Coronary artery (tissue), 2 donors: Measurements from ENCODE around the gene INTS1.

ENCODE experiments used
- DNase-seq: peaks from one replicate; pipeline ENCODE4 v3.0.0-alpha.2; 2017; ENCODE audit warnings: low spot score
- H3K27ac ChIP-seq, 2 donors: fragments of 200-600 bp; sonication (generic); one replicate each; pipeline ENCODE4 v1.5.1; 2016 to 2019
- H3K4me3 ChIP-seq: fragments of 200-600 bp; sonication (generic); 2 replicates; pipeline ENCODE4 v1.5.1; 2016; ENCODE audit warnings: mild to moderate bottlenecking, moderate library complexity
- CTCF ChIP-seq: fragments of 200-600 bp; sonication (generic); IDR thresholded peaks from one replicate; pipeline ENCODE4 v1.5.1; 2019; ENCODE audit warnings: antibody characterized with exemption

The INTS1 gene

GRCh38 chr7:1457059-1457948 is 46.9 kb downstream of the INTS1 start:
- H3K4me3 ChIP-seq: peak overlapping the region; percentile 87
- no peak for DNase-seq
- H3K27ac ChIP-seq: peak overlapping the region in 1 of 2 donors; percentile 93
- TF ChIP-seq CTCF: no peak

DNA sequence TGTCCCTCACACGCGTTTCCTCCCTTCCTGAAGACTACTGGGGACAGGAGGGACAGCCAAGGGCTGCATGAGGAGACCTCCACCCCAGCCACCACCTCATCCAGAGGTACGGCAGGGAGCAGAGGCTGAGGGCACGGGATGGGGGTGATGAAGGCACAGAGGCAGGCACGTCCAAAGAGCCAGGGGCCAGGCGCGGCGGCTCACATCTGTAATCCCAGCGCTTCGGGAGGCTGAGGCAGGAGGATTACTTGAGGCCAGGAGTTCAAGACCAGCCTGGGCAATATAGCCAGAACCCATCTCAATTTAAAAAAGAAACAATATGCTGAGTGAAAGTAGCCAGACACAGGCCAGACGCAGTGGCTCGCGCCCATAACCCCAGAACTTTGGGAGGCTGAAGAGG is 48.2 kb downstream of the INTS1 start:
- H3K27ac ChIP-seq: peak overlapping the region in 1 of 2 donors; percentile 65
- TF ChIP-seq CTCF: no peak

GRCh38 chr7:1455241-1455939 is 48.8 kb downstream of the INTS1 start:
- Histone ChIP-seq H3K27ac (peak overlapping the region in 1 of 2 donors; percentile 65), H3K4me3 (peak overlapping the region; percentile 38)
- no peak for DNase-seq
- TF ChIP-seq CTCF: no peak

More for the DNA sequence above, 48.2 kb downstream of the INTS1 start:
- no peak for DNase-seq
- peak overlapping the region; percentile 38 for H3K4me3 ChIP-seq

DNA sequence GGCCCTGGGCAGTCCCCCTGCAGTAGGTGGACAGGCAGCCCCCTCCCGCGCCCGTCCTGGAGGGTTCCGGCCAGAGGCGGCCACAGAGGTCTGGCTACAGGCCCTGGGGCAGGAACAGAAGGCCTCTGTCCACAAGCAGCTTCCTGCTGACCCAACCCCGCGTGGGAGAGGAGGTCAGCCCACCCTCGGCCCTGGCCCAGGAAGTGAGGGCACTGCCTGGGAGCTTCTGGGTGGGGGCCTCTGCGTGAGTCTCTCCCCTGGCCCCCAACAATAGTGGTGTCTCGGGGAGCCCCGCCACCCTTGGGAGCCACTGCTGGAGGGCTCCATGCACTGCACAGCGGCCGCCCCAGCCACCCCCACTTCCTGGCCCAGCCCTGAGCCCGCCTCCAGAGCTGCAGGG is 49.6 kb downstream of the INTS1 start:
- no peak for TF ChIP-seq CTCF
- no peak for DNase-seq
- Histone ChIP-seq H3K4me3 (peak overlapping the region; percentile 51), H3K27ac (peak overlapping the region in 1 of 2 donors; percentile 65)

DNA sequence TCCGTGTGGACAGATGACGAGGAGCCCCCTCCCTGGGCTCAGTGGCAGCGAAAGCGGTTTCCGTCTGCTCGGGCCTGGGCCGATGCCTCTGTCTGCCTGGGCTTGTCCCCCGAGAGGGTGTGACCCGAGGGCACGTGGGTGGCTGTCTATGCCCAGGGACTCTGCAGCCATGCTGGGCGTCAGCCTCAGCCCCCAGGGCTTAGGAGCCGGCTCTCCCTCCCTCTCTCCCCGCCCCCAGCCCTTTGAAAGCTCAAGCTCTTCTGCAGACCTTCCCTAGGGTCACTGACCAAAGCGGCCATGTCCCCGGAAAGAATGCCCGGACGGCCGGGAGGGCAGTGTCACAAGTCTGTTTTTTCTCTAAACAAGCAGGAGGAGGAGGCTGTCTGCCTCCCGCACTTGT is 52.0 kb downstream of the INTS1 start:
- no peak overlapping the region for H3K4me3 ChIP-seq
- H3K27ac ChIP-seq: no peak overlapping the region
- TF ChIP-seq CTCF: no peak
- DNase-seq: no peak

DNA sequence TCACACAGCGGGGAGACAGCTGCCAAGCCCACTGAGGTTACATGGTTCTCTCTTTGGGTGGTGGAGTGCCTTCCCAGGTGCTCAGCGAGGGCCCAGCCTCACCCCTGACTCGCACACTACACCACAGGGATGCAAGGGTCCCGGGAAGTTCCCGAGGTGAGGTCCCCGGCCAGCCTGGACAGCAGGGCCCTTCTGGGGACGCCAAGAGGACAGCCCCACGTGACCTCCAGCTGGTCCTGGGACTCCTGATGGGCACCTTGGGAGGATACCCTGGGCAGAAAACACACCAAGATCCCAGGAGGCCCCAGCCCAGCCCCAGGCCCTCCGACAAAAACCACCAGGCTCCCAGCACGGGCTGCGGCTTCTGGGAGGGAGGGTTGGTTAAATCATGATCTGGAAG is 53.2 kb downstream of the INTS1 start:
- Histone ChIP-seq H3K4me3 (no peak overlapping the region), H3K27ac (no peak overlapping the region)
- no peak for TF ChIP-seq CTCF
- DNase-seq: no peak
